Adrenal gland (tissue), 12 donors: ENCODE data around the gene TMEM74B. TPM values are rescaled to one million over a fixed set of nuclear protein-coding genes. Genes with fewer than 3 reads are reported as not detected.

Experiments used
- DNase-seq, 7 donors: peaks; one replicate each; pipeline ENCODE4 v3.0.0-alpha.2; 2019 to 2020
- H3K27ac ChIP-seq, 5 donors: fragments of 200-600 bp; sonication (generic) in 4 of 5; 1 replicate in 3 of 5; 2 replicates in 2 of 5; pipeline versions ENCODE4 v1.5.1 to v1.8.0; 2016 to 2020; ENCODE audit warnings: mild to moderate bottlenecking in 1 of 5
- H3K27me3 ChIP-seq: fragments of 200-600 bp; 2 replicates; pipeline ENCODE4 v1.8.0; 2021
- H3K36me3 ChIP-seq, 2 donors: fragments of 200-600 bp; replicated peaks in 1 of 2; 1 replicate in 1 of 2; 2 replicates in 1 of 2; pipeline versions ENCODE4 v1.5.1 to v1.8.0; 2018 to 2022
- H3K4me1 ChIP-seq, 2 donors: fragments of 200-600 bp; replicated peaks in 1 of 2; 1 replicate in 1 of 2; 2 replicates in 1 of 2; pipeline versions ENCODE4 v1.5.1 to v1.8.0; 2018 to 2021
- H3K4me3 ChIP-seq, 4 donors: fragments of 200-600 bp; sonication (generic) in 3 of 4; one replicate each; pipeline ENCODE4 v1.5.1; 2016 to 2018
- H3K9me3 ChIP-seq, 3 donors: fragments of 200-600 bp; sonication (generic) in 1 of 3; replicated peaks in 1 of 3; 1 replicate in 2 of 3; 2 replicates in 1 of 3; pipeline versions ENCODE4 v1.5.1 to v1.8.0; 2016 to 2021
- POLR2A ChIP-seq, 2 donors: fragments of 450-650 bp; IDR thresholded peaks; one replicate each; pipeline ENCODE4 v1.6.1; 2017; ENCODE audit warnings: antibody characterized with exemption in 2 of 2, mild to moderate bottlenecking in 2 of 2, moderate library complexity in 1 of 2
- WGBS, 4 donors: extraction: QIAGEN DNeasy Blood & Tissue Kit in 2 of 4; methylation state at CpG; one replicate each; pipeline versions ENCODE4 v1.1.5 to v1.1.7; 2013 to 2017; 5-methylcytosine and 5-hydroxymethylcytosine counted together
- intact Hi-C, 2 donors: fragments of 100-400 bp; cut with DNase I; formaldehyde crosslinking; loops; one replicate each; pipeline versions ENCODE4 v1.14.1 to v1.15.0; 2022 to 2023
- polyA plus RNA-seq, 3 donors: library from polyadenylated mRNA; stranded (reverse); fragments of 200-250 nt in 2 of 3; fragments of 350-450 nt in 1 of 3; fragmentation: Illumina TruSeq in 1 of 3; extraction: RNeasy Lipid Tissue Mini Kit (QIAGEN cat#74804) in 1 of 3; gene quantifications; one replicate each; pipeline ENCODE4 v1.2.3, GENCODE V29; 2013 to 2014
- total RNA-seq, 9 donors: library from RNA; depleted of rRNA in 4 of 9; stranded (reverse); fragments of >200 nt in 4 of 9; fragments of 120-200 nt in 1 of 9; fragmentation: NEBNext Ultra II Directional in 1 of 9; extraction: Animal tissue kit (Norgen Biotek cat#: 25700) in 1 of 9; gene quantifications; one replicate each; pipeline versions ENCODE4 v1.1.0 to v1.2.4, GENCODE V29; 2013 to 2023
- TF ChIP-seq, protein P1 (sequence below), 6 experiments: fragments of 450-650 bp in 4 of 6; fragments of 200-600 bp in 2 of 6; sonication (generic) in 1 of 6; IDR thresholded peaks; 1 replicate in 5 of 6; 2 replicates in 1 of 6; pipeline versions ENCODE4 v1.5.1 to v1.8.0; 2016 to 2021; ENCODE audit warnings: antibody characterized with exemption in 6 of 6, mild to moderate bottlenecking in 2 of 6, moderate library complexity in 1 of 6
- donor health status: healthy with polysubstance abuse.
- donor health status: Bipolar disorder and iron deficiency.
- donor health status: DM: yes; HTN: yes; CAD: no.
- donor health status: DM: no; HTN: no; CAD: no.
- donor health status: DM: no; HTN: no; CAD: no.
- donor health status: DM: yes; HTN: yes; CAD: no.

Gene TMEM74B
- total and polyA plus RNA-seq, 12 donors, result 0.24 to 9.5 (median 0.98) TPM; not detected in 2

DNA sequence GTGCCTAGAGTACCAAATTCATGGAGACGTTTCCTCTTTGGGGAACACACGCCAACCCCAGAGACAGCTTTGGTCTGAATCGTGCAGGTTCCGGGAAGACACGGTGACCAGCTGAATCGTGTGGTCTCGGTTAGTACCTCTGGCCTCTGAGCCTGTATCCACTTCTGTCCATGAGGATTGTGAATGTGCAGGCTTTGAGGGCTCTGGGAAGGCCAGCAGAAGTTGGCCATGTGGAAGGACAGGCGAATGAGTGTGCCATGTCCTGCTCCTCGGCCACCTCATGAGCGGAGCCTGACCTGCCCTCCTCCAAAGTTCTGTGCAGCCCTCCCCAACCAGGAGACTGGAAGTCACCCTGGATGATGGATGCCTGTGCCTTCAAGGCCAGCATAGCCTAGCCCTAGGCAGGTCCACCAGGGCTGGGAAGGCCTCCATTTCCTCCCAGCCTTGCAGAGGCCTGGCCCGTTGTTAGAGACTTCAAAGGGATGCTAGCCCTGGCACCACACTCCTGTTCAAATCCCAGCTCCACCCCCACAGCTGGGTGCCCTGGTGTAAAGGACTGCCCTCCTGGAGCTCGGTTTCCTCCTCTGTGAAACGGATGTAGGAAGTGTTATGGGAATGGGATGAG lies 1.7 kb upstream of the TMEM74B start:
- H3K9me3 ChIP-seq, result no peaks in the 10 kb centered on the region
- H3K4me3 ChIP-seq, result no peak overlapping the region
- WGBS, 4 donors, result 75 to 82% (median 79%) methylated on average over 10 to 13 of the region's 13 CpGs
- H3K4me1 ChIP-seq, result peaks cover 4 to 6% of the 10 kb centered on the region in 2 donors
- intact Hi-C loops, result no loop called here
- no peak for TF ChIP-seq POLR2A (IDR thresholded peaks at IDR 0.05)
- TF ChIP-seq, protein P1, sequence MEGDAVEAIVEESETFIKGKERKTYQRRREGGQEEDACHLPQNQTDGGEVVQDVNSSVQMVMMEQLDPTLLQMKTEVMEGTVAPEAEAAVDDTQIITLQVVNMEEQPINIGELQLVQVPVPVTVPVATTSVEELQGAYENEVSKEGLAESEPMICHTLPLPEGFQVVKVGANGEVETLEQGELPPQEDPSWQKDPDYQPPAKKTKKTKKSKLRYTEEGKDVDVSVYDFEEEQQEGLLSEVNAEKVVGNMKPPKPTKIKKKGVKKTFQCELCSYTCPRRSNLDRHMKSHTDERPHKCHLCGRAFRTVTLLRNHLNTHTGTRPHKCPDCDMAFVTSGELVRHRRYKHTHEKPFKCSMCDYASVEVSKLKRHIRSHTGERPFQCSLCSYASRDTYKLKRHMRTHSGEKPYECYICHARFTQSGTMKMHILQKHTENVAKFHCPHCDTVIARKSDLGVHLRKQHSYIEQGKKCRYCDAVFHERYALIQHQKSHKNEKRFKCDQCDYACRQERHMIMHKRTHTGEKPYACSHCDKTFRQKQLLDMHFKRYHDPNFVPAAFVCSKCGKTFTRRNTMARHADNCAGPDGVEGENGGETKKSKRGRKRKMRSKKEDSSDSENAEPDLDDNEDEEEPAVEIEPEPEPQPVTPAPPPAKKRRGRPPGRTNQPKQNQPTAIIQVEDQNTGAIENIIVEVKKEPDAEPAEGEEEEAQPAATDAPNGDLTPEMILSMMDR (IDR thresholded peaks at IDR 0.05), result no peak
- DNase-seq, result no peak
- no peaks in the 10 kb centered on the region for H3K36me3 ChIP-seq
- no peak overlapping the region for H3K27ac ChIP-seq
- peaks cover 3% of the 10 kb centered on the region for H3K27me3 ChIP-seq

DNA sequence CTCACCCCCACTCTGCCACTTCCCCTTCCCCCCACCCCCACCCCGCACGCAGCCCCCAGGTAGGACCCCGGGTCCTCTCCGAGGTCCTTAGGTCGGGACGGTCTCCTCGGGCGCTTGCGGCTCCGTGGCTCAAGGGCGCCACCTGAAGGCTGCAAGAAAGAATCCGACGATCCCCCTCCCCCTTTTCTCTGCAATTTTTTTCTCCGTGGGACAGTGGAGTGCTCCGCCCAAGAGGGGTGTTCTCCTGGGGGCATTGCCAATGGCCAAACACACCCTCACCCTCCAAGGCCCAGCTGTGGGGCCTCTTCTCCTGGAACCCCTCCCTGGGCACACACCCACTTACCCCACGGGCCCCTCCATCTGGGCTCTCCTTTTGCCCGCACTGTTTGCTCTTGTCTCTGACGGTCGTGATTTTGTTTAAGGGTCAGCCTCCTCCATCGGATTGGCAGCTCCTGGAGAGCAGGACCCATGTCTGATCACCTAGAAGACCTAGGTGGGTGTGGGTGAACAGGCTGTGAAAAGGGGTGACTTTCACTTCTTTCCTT lies 1.1 kb upstream of the TMEM74B start:
- WGBS, 4 donors, result 10 to 27% (median 12%) methylated on average over 8 to 20 of the region's 20 CpGs
- DNase-seq, result peak in 6 of 7 donors; percentile 33 to 56 (median 48)
- H3K9me3 ChIP-seq, result no peaks in the 10 kb centered on the region
- peak overlapping the region in 1 of 4 donors; percentile 72 for H3K4me3 ChIP-seq
- H3K4me1 ChIP-seq, result peaks cover 4 to 6% of the 10 kb centered on the region in 2 donors
- intact Hi-C loops, result no loop called here
- no peaks in the 10 kb centered on the region for H3K36me3 ChIP-seq
- no peak overlapping the region for H3K27ac ChIP-seq
- peaks cover 3% of the 10 kb centered on the region for H3K27me3 ChIP-seq
- TF ChIP-seq POLR2A (IDR thresholded peaks at IDR 0.05), result no peak
- TF ChIP-seq, protein P1 (IDR thresholded peaks at IDR 0.05), result peak in 5 of 6 experiments; percentile 33 to 55 (median 44)

DNA sequence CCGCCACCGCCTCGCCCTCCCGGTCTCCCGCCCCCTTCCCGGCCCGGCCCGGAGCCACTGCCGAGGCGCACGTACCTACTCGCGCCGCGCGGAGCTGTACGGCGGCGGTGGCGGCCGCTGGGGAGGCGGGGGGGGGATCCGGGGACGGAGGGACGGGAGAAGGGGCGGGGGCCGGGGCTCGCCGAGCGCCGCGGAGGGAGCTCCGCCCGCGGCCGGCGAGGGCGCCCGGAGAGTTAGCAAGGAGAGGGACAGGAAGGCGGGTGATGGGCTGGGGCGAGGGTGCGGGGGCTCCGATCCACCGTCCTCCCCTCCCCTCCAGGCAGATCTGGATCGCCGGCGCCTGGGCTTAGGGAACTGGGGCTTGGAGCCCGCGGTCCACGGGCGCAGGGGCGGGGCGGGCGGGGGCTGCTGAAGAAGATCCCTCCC lies 548 bp upstream of the TMEM74B start:
- Histone ChIP-seq H3K9me3 (no peaks in the 10 kb centered on the region), H3K27me3 (peaks cover 3% of the 10 kb centered on the region), H3K27ac (no peak overlapping the region), H3K36me3 (no peaks in the 10 kb centered on the region), H3K4me3 (peak overlapping the region in 1 of 4 donors; percentile 72), H3K4me1 (peaks cover 4 to 6% of the 10 kb centered on the region in 2 donors)
- WGBS, 4 donors, result 0 to 1% (median 1%) methylated on average over 6 to 54 of the region's 54 CpGs; no CpG with 5 or more reads in 1 of the 4 donors
- TF ChIP-seq POLR2A (IDR thresholded peaks at IDR 0.05), result no peak
- TF ChIP-seq, protein P1 (IDR thresholded peaks at IDR 0.05), result no peak
- intact Hi-C loops, result no loop called here
- peak in 1 of 7 donors; percentile 22 for DNase-seq

DNA sequence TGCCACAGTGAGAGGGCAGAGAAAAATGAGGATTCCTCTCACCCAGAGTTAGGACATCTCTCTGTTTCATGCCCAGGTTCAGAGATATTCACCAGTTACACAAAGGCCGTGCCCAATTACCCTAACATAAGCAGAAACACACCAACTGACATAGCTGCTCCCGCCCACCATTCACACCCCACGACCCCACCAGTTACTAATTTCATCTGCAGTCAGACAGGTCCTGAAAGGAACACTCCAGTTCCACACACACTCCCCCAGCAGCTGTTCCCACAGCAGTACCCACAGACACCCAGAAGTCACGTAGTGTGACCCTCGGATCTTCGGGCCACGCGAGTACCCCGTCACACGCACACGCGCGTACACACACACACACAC lies 532 bp downstream of the TMEM74B start:
- WGBS, 4 donors, result 23 to 30% (median 28%) methylated on average over 12 to 13 of the region's 13 CpGs
- no peak for DNase-seq
- TF ChIP-seq POLR2A (IDR thresholded peaks at IDR 0.05), result no peak
- TF ChIP-seq, protein P1 (IDR thresholded peaks at IDR 0.05), result no peak

More for the DNA sequence above, 532 bp downstream of the TMEM74B start:
- peaks cover 3% of the 10 kb centered on the region for H3K27me3 ChIP-seq
- H3K27ac ChIP-seq, result no peak overlapping the region
- H3K4me3 ChIP-seq, result peak overlapping the region in 1 of 4 donors; percentile 72
- H3K36me3 ChIP-seq, result no peaks in the 10 kb centered on the region
- intact Hi-C loops, result no loop called here
- peaks cover 4 to 6% of the 10 kb centered on the region in 2 donors for H3K4me1 ChIP-seq
- no peaks in the 10 kb centered on the region for H3K9me3 ChIP-seq
